ENCODE results near the gene FSTL5. TPM values are rescaled to one million over a fixed set of nuclear protein-coding genes. Genes with fewer than 3 reads are reported as not detected.
"Not testable (repeated sequence)": the region's sequence is repeated elsewhere in the genome, so short reads cannot be mapped to it uniquely, and the experiment has no call there.

The FSTL5 gene
- total RNA-seq, 1 donor from 2014 or later = not detected

- H3K4me1 ChIP-seq = no peaks in the 10 kb centered on the region
- H3K4me3 ChIP-seq = no peak overlapping the region
- H3K36me3 ChIP-seq = no peaks in the 10 kb centered on the region
- DNase-seq = no peak
- TF ChIP-seq CTCF (IDR thresholded peaks at IDR 0.05) = no peak
- no peak for ATAC-seq
- intact Hi-C loops (cut with DNase I) = no loop called here
- H3K27ac ChIP-seq = no peak overlapping the region
- H3K9me3 ChIP-seq = no peaks in the 10 kb centered on the region
- no peaks in the 10 kb centered on the region for H3K27me3 ChIP-seq (ENCODE audit: low read depth)
Observed at GRCh38 chr4:161760008-161760407, 403.8 kb downstream of the FSTL5 start.

GRCh38 chr4:161758412-161758811 is 405.4 kb downstream of the FSTL5 start:
- ATAC-seq; H3K36me3 ChIP-seq; H3K9me3 ChIP-seq; H3K4me1 ChIP-seq; H3K4me3 ChIP-seq; H3K27me3 ChIP-seq (ENCODE audit: low read depth); H3K27ac ChIP-seq; intact Hi-C loops (cut with DNase I); DNase-seq: not testable (repeated sequence)

GRCh38 chr4:161728929-161729328 is 434.9 kb downstream of the FSTL5 start:
- Histone ChIP-seq H3K4me1 (no peaks in the 10 kb centered on the region), H3K27ac (no peak overlapping the region), H3K9me3 (no peaks in the 10 kb centered on the region), H3K27me3 (ENCODE audit: low read depth) (no peaks in the 10 kb centered on the region), H3K4me3 (no peak overlapping the region), H3K36me3 (no peaks in the 10 kb centered on the region)
- DNase-seq (no peak), ATAC-seq (no peak)
- TF ChIP-seq CTCF (IDR thresholded peaks at IDR 0.05) = no peak
- intact Hi-C loops (cut with DNase I) = no loop called here

GRCh38 chr4:161721947-161722346 is 441.9 kb downstream of the FSTL5 start:
- no peaks in the 10 kb centered on the region for H3K36me3 ChIP-seq
- no peaks in the 10 kb centered on the region for H3K9me3 ChIP-seq
- no peaks in the 10 kb centered on the region for H3K4me1 ChIP-seq
- intact Hi-C loops (cut with DNase I) = no loop called here
- H3K4me3 ChIP-seq = no peak overlapping the region
- ATAC-seq (no peak), DNase-seq (no peak)
- no peak overlapping the region for H3K27ac ChIP-seq
- no peak for TF ChIP-seq CTCF (IDR thresholded peaks at IDR 0.05)
- H3K27me3 ChIP-seq (ENCODE audit: low read depth) = no peaks in the 10 kb centered on the region

GRCh38 chr4:161717084-161717483 is 446.7 kb downstream of the FSTL5 start:
- no peak overlapping the region for H3K27ac ChIP-seq
- H3K36me3 ChIP-seq = no peaks in the 10 kb centered on the region
- no peak overlapping the region for H3K4me3 ChIP-seq
- H3K4me1 ChIP-seq = no peaks in the 10 kb centered on the region
- ATAC-seq (no peak), DNase-seq (no peak)
- H3K27me3 ChIP-seq (ENCODE audit: low read depth) = no peaks in the 10 kb centered on the region
- no peaks in the 10 kb centered on the region for H3K9me3 ChIP-seq
- no peak for TF ChIP-seq CTCF (IDR thresholded peaks at IDR 0.05)
- intact Hi-C loops (cut with DNase I) = no loop called here

GRCh38 chr4:161714931-161715330 is 448.9 kb downstream of the FSTL5 start:
- no peaks in the 10 kb centered on the region for H3K27me3 ChIP-seq (ENCODE audit: low read depth)
- H3K36me3 ChIP-seq = no peaks in the 10 kb centered on the region
- no peak overlapping the region for H3K27ac ChIP-seq
- no peak for ATAC-seq
- H3K4me1 ChIP-seq = no peaks in the 10 kb centered on the region
- intact Hi-C loops (cut with DNase I) = no loop called here
- DNase-seq = no peak
- no peak overlapping the region for H3K4me3 ChIP-seq
- TF ChIP-seq CTCF (IDR thresholded peaks at IDR 0.05) = no peak
- H3K9me3 ChIP-seq = no peaks in the 10 kb centered on the region
